HFFc6 (cell line): Measurements from ENCODE around the gene PSME4. TPM values are rescaled to one million over a fixed set of nuclear protein-coding genes. Genes with fewer than 3 reads are reported as not detected.
A peak's percentile ranks its signal among the peaks of the same experiment; 100 is the strongest.

Source experiments
- DNase-seq: peaks from one replicate; pipeline ENCODE4 v3.0.0-alpha.2; 2018
- H3K27ac Mint-ChIP-seq: 2 replicates; pipeline ENCODE4 v1.8.0; 2020; ENCODE audit warnings: mild to moderate bottlenecking, mixed read lengths
- H3K27me3 Mint-ChIP-seq: 2 replicates; pipeline ENCODE4 v1.8.0; 2021; ENCODE audit warnings: mild to moderate bottlenecking, moderate library complexity, mixed read lengths; ENCODE audit not compliant: insufficient read depth
- H3K36me3 Mint-ChIP-seq: 2 replicates; pipeline ENCODE4 v1.8.0; 2021; ENCODE audit warnings: low read depth, mixed read lengths
- H3K4me1 Mint-ChIP-seq: 2 replicates; pipeline ENCODE4 v1.8.0; 2020; ENCODE audit warnings: low read depth, mixed read lengths
- H3K4me3 Mint-ChIP-seq: 2 replicates; pipeline ENCODE4 v1.8.0; 2020; ENCODE audit warnings: mild to moderate bottlenecking, moderate library complexity, mixed read lengths
- H3K9me3 Mint-ChIP-seq: 2 replicates; pipeline ENCODE4 v1.8.0; 2020; ENCODE audit warnings: mild to moderate bottlenecking, mixed read lengths
- long read RNA-seq: library from polyadenylated mRNA; unstranded; transcript quantifications from one replicate; pipeline ENCODE4 v2.0.0, GENCODE V29; 2019
- total RNA-seq, 6 experiments: library from RNA; stranded (reverse); fragmentation: NEBNext Ultra II Directional; extraction: Animal tissue kit (Norgen Biotek cat#: 25700); gene quantifications; 2 replicates in 1 of 6; 3 replicates in 5 of 6; pipeline ENCODE4 v1.2.3, GENCODE V29; 2021
- TF ChIP-seq, protein P1 (sequence below): fragments of 200-600 bp; sonication (generic); IDR thresholded peaks from 2 replicates; pipeline ENCODE4 v1.5.0; 2021; ENCODE audit warnings: antibody characterized with exemption, mild to moderate bottlenecking

PSME4 gene
- 10 to 100 TPM; 64.6 to 88.0 (median 75.3) TPM for total RNA-seq
- long read RNA-seq, partial matches to known transcripts: 17 of 26 reads
- long read RNA-seq, other reads (novel, unspliced or antisense): 9 of 26 reads

GRCh38 chr2:53970724-53971602 lies at the start of gene PSME4:
Gene PSME4, minus strand, starts transcription at chr2:53970993. Its CDS starts 209 bp downstream, at chr2:53970784.
- peak; percentile 81 for DNase-seq
- Mint-ChIP-seq H3K27me3 (peaks cover 3% of the 10 kb centered on the region), H3K9me3 (no peaks in the 10 kb centered on the region), H3K27ac (peak within 1 kb of the TSS; percentile 95), H3K4me1 (peaks cover 55% of the 10 kb centered on the region), H3K36me3 (peaks cover 42% of the 10 kb centered on the region), H3K4me3 (peak within 1 kb of the TSS; percentile 98)
- TF ChIP-seq, protein P1, sequence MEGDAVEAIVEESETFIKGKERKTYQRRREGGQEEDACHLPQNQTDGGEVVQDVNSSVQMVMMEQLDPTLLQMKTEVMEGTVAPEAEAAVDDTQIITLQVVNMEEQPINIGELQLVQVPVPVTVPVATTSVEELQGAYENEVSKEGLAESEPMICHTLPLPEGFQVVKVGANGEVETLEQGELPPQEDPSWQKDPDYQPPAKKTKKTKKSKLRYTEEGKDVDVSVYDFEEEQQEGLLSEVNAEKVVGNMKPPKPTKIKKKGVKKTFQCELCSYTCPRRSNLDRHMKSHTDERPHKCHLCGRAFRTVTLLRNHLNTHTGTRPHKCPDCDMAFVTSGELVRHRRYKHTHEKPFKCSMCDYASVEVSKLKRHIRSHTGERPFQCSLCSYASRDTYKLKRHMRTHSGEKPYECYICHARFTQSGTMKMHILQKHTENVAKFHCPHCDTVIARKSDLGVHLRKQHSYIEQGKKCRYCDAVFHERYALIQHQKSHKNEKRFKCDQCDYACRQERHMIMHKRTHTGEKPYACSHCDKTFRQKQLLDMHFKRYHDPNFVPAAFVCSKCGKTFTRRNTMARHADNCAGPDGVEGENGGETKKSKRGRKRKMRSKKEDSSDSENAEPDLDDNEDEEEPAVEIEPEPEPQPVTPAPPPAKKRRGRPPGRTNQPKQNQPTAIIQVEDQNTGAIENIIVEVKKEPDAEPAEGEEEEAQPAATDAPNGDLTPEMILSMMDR: no peak

DNA sequence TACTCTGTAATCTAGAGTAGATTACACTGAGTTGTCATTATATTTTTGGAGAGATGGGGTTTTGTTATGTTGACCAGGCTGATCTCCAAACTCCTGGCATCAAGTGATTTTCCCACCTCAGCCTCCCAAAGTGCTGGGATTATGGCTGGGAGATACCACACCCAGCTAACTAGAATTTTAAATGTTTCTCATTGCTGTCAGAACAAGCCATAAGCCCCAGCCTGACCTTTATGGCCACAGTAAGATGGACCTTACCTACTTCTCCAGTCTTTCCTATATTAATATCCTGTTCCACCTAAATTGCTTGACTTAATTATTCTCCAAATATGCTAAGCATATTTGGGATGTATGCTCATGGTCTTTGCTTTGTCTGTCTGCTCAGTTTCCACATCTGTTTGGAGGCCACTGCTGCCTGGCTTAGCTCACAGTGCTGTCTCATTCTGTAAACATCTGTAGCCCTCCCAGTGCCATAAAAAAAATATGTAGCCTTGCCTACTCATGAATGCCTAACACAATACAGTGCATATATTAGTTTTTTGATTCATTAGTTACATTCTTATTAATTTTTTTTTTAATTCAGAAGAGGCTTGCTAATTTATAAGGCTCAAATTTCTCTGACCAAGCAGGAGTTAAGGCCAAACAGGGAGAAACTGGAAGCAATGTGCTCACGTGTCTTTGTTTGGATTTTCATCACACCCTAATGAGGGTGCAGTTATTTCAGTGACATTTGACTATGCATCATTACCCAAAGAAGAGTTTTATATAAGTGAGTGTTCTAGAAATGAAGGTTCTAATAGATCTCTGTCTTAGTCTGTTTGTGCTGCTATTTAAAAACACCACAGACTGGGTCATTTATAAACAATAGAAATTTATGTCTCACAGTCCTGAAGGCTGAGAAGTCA lies 45.3 kb upstream of the PSME4 start:
- TF ChIP-seq, protein P1: no peak
- peaks cover 3% of the 10 kb centered on the region; the same call in 1 of the 2 replicates for H3K27me3 Mint-ChIP-seq
- H3K36me3 Mint-ChIP-seq: peaks cover 11% of the 10 kb centered on the region
- H3K4me3 Mint-ChIP-seq: no peak overlapping the region
- peak; percentile 73 for DNase-seq
- H3K9me3 Mint-ChIP-seq: peaks cover 5% of the 10 kb centered on the region
- H3K27ac Mint-ChIP-seq: peak overlapping the region; percentile 70
- peaks cover 32% of the 10 kb centered on the region for H3K4me1 Mint-ChIP-seq

DNA sequence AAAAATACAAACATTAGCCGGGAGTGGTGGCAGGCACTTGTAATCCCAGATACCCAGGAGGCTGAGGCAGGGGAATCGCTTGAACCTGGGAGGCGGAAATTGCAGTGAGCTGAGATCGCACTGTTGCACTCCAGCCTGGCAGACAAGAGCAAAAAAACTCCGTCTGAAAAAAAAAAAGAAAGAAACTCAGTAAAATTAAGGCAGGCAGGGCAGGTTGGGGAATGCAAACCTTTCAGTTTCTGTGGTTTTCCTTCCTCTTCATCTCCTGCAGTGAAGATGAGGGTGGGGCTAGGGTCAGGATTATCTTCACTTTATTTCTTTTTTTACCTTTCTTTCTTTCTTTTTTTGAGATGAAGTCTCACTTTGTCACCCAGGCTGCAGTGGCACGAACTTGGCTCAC lies 43.2 kb upstream of the PSME4 start:
- no peak for DNase-seq
- H3K9me3 Mint-ChIP-seq: no peaks in the 10 kb centered on the region
- TF ChIP-seq, protein P1: no peak
- H3K27me3 Mint-ChIP-seq: no peaks in the 10 kb centered on the region
- no peak overlapping the region for H3K27ac Mint-ChIP-seq
- H3K4me3 Mint-ChIP-seq: no peak overlapping the region
- H3K36me3 Mint-ChIP-seq: peaks cover 5% of the 10 kb centered on the region; the same call in 1 of the 2 replicates
- H3K4me1 Mint-ChIP-seq: peaks cover 34% of the 10 kb centered on the region

DNA sequence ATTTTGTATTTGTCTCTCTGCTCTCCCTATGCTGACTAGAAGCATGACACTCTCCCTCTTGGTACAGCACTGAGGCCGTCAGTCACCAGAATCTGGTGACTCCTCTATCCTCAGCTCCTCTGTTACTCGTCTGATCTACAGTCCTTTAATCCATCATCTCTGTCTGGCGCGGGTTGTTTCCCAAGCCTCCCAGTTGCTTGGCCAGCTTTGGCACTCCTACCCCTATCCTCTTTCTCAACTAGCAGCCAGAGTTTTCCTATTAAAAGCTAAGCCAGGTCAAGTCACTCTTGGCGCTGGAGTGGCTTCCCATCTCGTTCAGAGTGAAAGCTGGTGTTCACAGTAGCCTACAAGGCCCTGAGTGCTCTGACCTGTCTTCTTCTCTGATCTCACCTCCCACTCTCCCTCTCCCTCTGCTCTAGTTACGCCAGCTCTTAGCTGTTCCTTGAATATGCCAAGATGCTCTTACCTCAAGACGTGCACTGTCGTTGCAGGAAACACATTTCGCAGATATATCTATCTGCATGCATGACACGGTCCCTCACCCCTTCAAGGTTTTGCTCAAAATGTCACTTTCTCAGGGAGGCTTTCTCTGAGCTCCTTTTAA lies 41.8 kb upstream of the PSME4 start:
- peaks cover 3% of the 10 kb centered on the region; the same call in 1 of the 2 replicates for H3K36me3 Mint-ChIP-seq
- no peak overlapping the region for H3K4me3 Mint-ChIP-seq

More for the DNA sequence above, 41.8 kb upstream of the PSME4 start:
- Mint-ChIP-seq H3K27me3 (no peaks in the 10 kb centered on the region), H3K4me1 (peaks cover 31% of the 10 kb centered on the region), H3K27ac (no peak overlapping the region), H3K9me3 (no peaks in the 10 kb centered on the region)
- DNase-seq: no peak
- TF ChIP-seq, protein P1: no peak
